Measurements from ENCODE around the gene DNMT1. TPM values are rescaled to one million over a fixed set of nuclear protein-coding genes. Genes with fewer than 3 reads are reported as not detected.

DNMT1 gene
- total RNA-seq, 2 donors from 2014 or later, result 57.5 to 61.2 TPM

GRCh38 chr19:10135551-10136334 is 59.0 kb downstream of the DNMT1 start:
- no peak overlapping the region for H3K4me3 ChIP-seq
- ATAC-seq (ENCODE audit: insufficient number of reproducible peaks, low FRiP score, low read depth) (no peak), DNase-seq (ENCODE audit: low spot score) (no peak)
- no peaks in the 10 kb centered on the region for H3K27me3 ChIP-seq (replicated peaks; ENCODE audit: insufficient read depth)
- peaks cover 40% of the 10 kb centered on the region for H3K36me3 ChIP-seq
- TF ChIP-seq, protein P1, sequence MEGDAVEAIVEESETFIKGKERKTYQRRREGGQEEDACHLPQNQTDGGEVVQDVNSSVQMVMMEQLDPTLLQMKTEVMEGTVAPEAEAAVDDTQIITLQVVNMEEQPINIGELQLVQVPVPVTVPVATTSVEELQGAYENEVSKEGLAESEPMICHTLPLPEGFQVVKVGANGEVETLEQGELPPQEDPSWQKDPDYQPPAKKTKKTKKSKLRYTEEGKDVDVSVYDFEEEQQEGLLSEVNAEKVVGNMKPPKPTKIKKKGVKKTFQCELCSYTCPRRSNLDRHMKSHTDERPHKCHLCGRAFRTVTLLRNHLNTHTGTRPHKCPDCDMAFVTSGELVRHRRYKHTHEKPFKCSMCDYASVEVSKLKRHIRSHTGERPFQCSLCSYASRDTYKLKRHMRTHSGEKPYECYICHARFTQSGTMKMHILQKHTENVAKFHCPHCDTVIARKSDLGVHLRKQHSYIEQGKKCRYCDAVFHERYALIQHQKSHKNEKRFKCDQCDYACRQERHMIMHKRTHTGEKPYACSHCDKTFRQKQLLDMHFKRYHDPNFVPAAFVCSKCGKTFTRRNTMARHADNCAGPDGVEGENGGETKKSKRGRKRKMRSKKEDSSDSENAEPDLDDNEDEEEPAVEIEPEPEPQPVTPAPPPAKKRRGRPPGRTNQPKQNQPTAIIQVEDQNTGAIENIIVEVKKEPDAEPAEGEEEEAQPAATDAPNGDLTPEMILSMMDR (IDR thresholded peaks at IDR 0.05), result no peak
- no peaks in the 10 kb centered on the region for H3K9me3 ChIP-seq
- no peaks in the 10 kb centered on the region for H3K4me1 ChIP-seq (ENCODE audit: control insufficient read depth in 1 of 2, low read depth in 2 of 2)
- no peak overlapping the region for H3K27ac ChIP-seq

DNA sequence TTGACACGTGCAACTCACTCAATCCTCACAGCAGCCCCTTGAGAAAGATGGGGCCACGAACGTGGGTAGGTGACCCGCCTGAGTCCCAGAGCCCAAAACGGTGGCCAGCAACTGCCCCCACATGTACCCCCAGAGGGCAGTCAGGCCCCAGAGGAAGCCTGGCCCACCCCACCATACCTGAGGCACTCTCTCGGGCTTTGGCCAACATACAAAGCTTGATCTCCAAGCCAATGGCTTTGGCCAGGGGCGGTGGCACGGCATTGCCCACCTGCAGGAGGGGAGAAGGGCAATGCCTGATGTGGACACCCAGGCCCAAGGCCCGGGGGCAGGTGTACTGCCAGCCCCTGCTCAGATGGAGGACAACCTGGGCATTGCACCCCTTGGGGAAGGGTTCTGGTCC is 60.7 kb downstream of the DNMT1 start:
- Histone ChIP-seq H3K4me3 (no peak overlapping the region), H3K4me1 (ENCODE audit: control insufficient read depth in 1 of 2, low read depth in 2 of 2) (no peaks in the 10 kb centered on the region), H3K36me3 (peaks cover 28% of the 10 kb centered on the region), H3K27ac (no peak overlapping the region), H3K9me3 (no peaks in the 10 kb centered on the region), H3K27me3 (replicated peaks; ENCODE audit: insufficient read depth) (no peaks in the 10 kb centered on the region)
- TF ChIP-seq, protein P1 (IDR thresholded peaks at IDR 0.05), result no peak
- ATAC-seq (ENCODE audit: insufficient number of reproducible peaks, low FRiP score, low read depth) (no peak), DNase-seq (ENCODE audit: low spot score) (no peak)

- no peak overlapping the region for H3K27ac ChIP-seq
- ATAC-seq (ENCODE audit: insufficient number of reproducible peaks, low FRiP score, low read depth) (no peak), DNase-seq (ENCODE audit: low spot score) (no peak)
- H3K4me1 ChIP-seq (ENCODE audit: control insufficient read depth in 1 of 2, low read depth in 2 of 2), result no peaks in the 10 kb centered on the region
- no peaks in the 10 kb centered on the region for H3K27me3 ChIP-seq (replicated peaks; ENCODE audit: insufficient read depth)
- no peaks in the 10 kb centered on the region for H3K9me3 ChIP-seq
- H3K36me3 ChIP-seq, result peaks cover 25% of the 10 kb centered on the region
- TF ChIP-seq, protein P1 (IDR thresholded peaks at IDR 0.05), result no peak
- H3K4me3 ChIP-seq, result no peak overlapping the region
Measured at GRCh38 chr19:10133596-10133995, 61.2 kb downstream of the DNMT1 start.

GRCh38 chr19:10132905-10133304 is 61.8 kb downstream of the DNMT1 start:
- Histone ChIP-seq H3K27me3 (replicated peaks; ENCODE audit: insufficient read depth) (no peaks in the 10 kb centered on the region), H3K9me3 (no peaks in the 10 kb centered on the region), H3K27ac (no peak overlapping the region), H3K4me1 (ENCODE audit: control insufficient read depth in 1 of 2, low read depth in 2 of 2) (no peaks in the 10 kb centered on the region), H3K36me3 (peaks cover 20% of the 10 kb centered on the region), H3K4me3 (no peak overlapping the region)
- DNase-seq (ENCODE audit: low spot score) (no peak), ATAC-seq (ENCODE audit: insufficient number of reproducible peaks, low FRiP score, low read depth) (no peak)
- TF ChIP-seq, protein P1 (IDR thresholded peaks at IDR 0.05), result no peak

- Histone ChIP-seq H3K36me3 (peaks cover 3% of the 10 kb centered on the region), H3K9me3 (no peaks in the 10 kb centered on the region), H3K27ac (peak overlapping the region in 1 of 2 donors; percentile 17), H3K4me3 (no peak overlapping the region), H3K27me3 (replicated peaks; ENCODE audit: insufficient read depth) (no peaks in the 10 kb centered on the region), H3K4me1 (ENCODE audit: control insufficient read depth in 1 of 2, low read depth in 2 of 2) (peaks cover 11 to 14% of the 10 kb centered on the region in 2 donors)
- no peak for DNase-seq (ENCODE audit: low spot score)
- TF ChIP-seq, protein P1 (IDR thresholded peaks at IDR 0.05), result no peak
- no peak for ATAC-seq (ENCODE audit: insufficient number of reproducible peaks, low FRiP score, low read depth)
Measured at GRCh38 chr19:10126213-10126639, 68.5 kb downstream of the DNMT1 start.

Measured in thoracic aorta (tissue), 2 donors.